HCT116 (cell line): Measurements from ENCODE around the gene CAV2. TPM values are rescaled to one million over a fixed set of nuclear protein-coding genes. Genes with fewer than 3 reads are reported as not detected.

Experiments
- ATAC-seq: fragments of 200-7000 bp; cut with Tn5 transposase; 2 replicates; pipeline ENCODE4 v1.9.1; 2020; ENCODE audit warnings: mild to moderate bottlenecking, moderate library complexity
- BruUV-seq: library from RNA; stranded (reverse); fragments of 400-500 nt; replicated peaks from 2 replicates; lab custom pipeline; 2021; lab: Mats Ljungman, UMichigan
- CTCF ChIA-PET: fragments of 300-600 bp; sonication (Branson Sonifier 250); formaldehyde crosslinking; loops from one replicate; lab custom pipeline; 2021; ENCODE audit warnings: antibody characterized with exemption; lab: Charles Lee
- POLR2A ChIA-PET: fragments of 300-600, 350-600 bp; sonication (Branson Sonifier 250); formaldehyde crosslinking; loops from one replicate; lab custom pipeline; 2021; ENCODE audit warnings: antibody characterized with exemption; lab: Charles Lee
- RAD21 ChIA-PET, 2 experiments: fragments of 300-600 bp; sonication (Branson Sonifier 250); formaldehyde crosslinking; loops; one replicate each; lab custom pipeline; 2023; ENCODE audit warnings: low total read pairs in 2 of 2; ENCODE audit not compliant: uncharacterized antibody in 2 of 2, unreplicated experiment in 2 of 2, low non-redundant PET in 1 of 2; lab: Charles Lee
- DNase-seq: peaks from one replicate; pipeline ENCODE4 v3.0.0-alpha.2; 2010; ENCODE audit warnings: low read depth, low spot score
- H2AFZ ChIP-seq: fragments of 200-600 bp; shearing (Covaris generic), sonication (generic); 2 replicates; pipeline ENCODE4 v1.6.1; 2017; ENCODE audit warnings: low read depth, mixed run types, mixed read lengths, antibody characterized with exemption, low read length; ENCODE audit not compliant: poor library complexity, severe bottlenecking
- H3K27ac ChIP-seq: 2 replicates; pipeline ENCODE4 v1.5.1; 2012; ENCODE audit warnings: low read depth, low read length
- H3K27me3 ChIP-seq: fragments of 200-600 bp; sonication (generic); 2 replicates; pipeline ENCODE4 v1.6.1; 2016; ENCODE audit warnings: mixed run types, low read length, mixed read lengths; ENCODE audit not compliant: insufficient read depth
- H3K36me3 ChIP-seq, 2 experiments: fragments of 200-500 bp in 1 of 2; fragments of 200-600 bp in 1 of 2; sonication (Bioruptor generic) in 1 of 2; sonication (generic) in 1 of 2; 2 replicates each; pipeline versions ENCODE4 v1.5.1 to v1.6.1; 2014 to 2016; ENCODE audit warnings: low read length in 2 of 2, inconsistent platforms in 1 of 2, mixed read lengths in 1 of 2, mixed run types in 1 of 2; ENCODE audit not compliant: insufficient read depth in 2 of 2, control insufficient read depth in 1 of 2
- H3K4me1 ChIP-seq, 2 experiments: fragments of 200-600 bp in 1 of 2; sonication (generic) in 1 of 2; 2 replicates each; pipeline versions ENCODE4 v1.5.1 to v1.6.1; 2012 to 2017; ENCODE audit warnings: low read length in 2 of 2, inconsistent platforms in 1 of 2, mild to moderate bottlenecking in 1 of 2, mixed read lengths in 1 of 2, mixed run types in 1 of 2, moderate library complexity in 1 of 2; ENCODE audit not compliant: insufficient read depth in 2 of 2, control insufficient read depth in 1 of 2
- H3K4me2 ChIP-seq: fragments of 200-600 bp; sonication (generic); 2 replicates; pipeline ENCODE4 v1.6.1; 2017; ENCODE audit warnings: mixed run types, low read length, mixed read lengths
- H3K4me3 ChIP-seq, 2 experiments: fragments of 200-600 bp in 1 of 2; sonication (generic) in 1 of 2; replicated peaks in 1 of 2; 2 replicates each; pipeline ENCODE4 v1.5.1; 2011 to 2016; ENCODE audit warnings: low read length in 2 of 2, control low read depth in 1 of 2, low read depth in 1 of 2, mild to moderate bottlenecking in 1 of 2, mixed read lengths in 1 of 2, mixed run types in 1 of 2
- H3K79me2 ChIP-seq: fragments of 200-600 bp; sonication (generic); 2 replicates; pipeline ENCODE4 v1.6.1; 2017; ENCODE audit warnings: mild to moderate bottlenecking, mixed run types, low read length, moderate library complexity, mixed read lengths; ENCODE audit not compliant: insufficient read depth
- H3K9ac ChIP-seq: fragments of 200-600 bp; sonication (generic); 2 replicates; pipeline ENCODE4 v1.6.1; 2016; ENCODE audit warnings: low read length, mixed read lengths
- H3K9me2 ChIP-seq: fragments of 200-600 bp; sonication (generic), shearing (Covaris generic); 2 replicates; pipeline ENCODE4 v1.6.1; 2017; ENCODE audit warnings: mixed run types, mild to moderate bottlenecking, moderate library complexity; ENCODE audit not compliant: insufficient read depth
- H3K9me3 ChIP-seq, 2 experiments: fragments of 200-500 bp in 1 of 2; fragments of 200-600 bp in 1 of 2; sonication (Bioruptor generic) in 1 of 2; sonication (generic) in 1 of 2; 2 replicates each; pipeline ENCODE4 v1.6.1; 2014 to 2017; ENCODE audit warnings: low read length in 2 of 2, mixed read lengths in 2 of 2, inconsistent platforms in 1 of 2, low read depth in 1 of 2, mild to moderate bottlenecking in 1 of 2, mixed run types in 1 of 2, moderate library complexity in 1 of 2; ENCODE audit not compliant: control insufficient read depth in 1 of 2, insufficient read depth in 1 of 2
- H4K20me1 ChIP-seq: fragments of 200-600 bp; sonication (generic), shearing (Covaris generic); 2 replicates; pipeline ENCODE4 v1.6.1; 2017; ENCODE audit warnings: mixed run types, mild to moderate bottlenecking, moderate library complexity; ENCODE audit not compliant: insufficient read depth
- CTCF ChIP-seq, 3 experiments: fragments of 200-600 bp in 1 of 3; sonication (generic) in 1 of 3; IDR thresholded peaks in 2 of 3; conservative IDR thresholded peaks in 1 of 3; 2 replicates each; pipeline ENCODE4 v1.5.1; 2012 to 2017; ENCODE audit warnings: low read depth in 2 of 3, low read length in 2 of 3, antibody characterized with exemption in 1 of 3, borderline replicate concordance in 1 of 3, control low read depth in 1 of 3, mild to moderate bottlenecking in 1 of 3, mixed read lengths in 1 of 3, mixed run types in 1 of 3, moderate library complexity in 1 of 3; ENCODE audit not compliant: insufficient read depth in 1 of 3
- EZH2phosphoT487 ChIP-seq: fragments of 200-600 bp; IDR thresholded peaks from 2 replicates; pipeline ENCODE4 v1.6.1; 2018; ENCODE audit warnings: antibody characterized with exemption, borderline replicate concordance
- ZFX ChIP-seq: fragments of 450-650 bp; IDR thresholded peaks from 2 replicates; pipeline ENCODE4 v1.6.1; 2017
- intact Hi-C: fragments of 100-400 bp; cut with micrococcal nuclease; formaldehyde crosslinking; loops from 2 replicates; pipeline ENCODE4 v1.10.0; 2022
- total RNA-seq: library from RNA; stranded (reverse); gene quantifications from one replicate; pipeline ENCODE4 v1.2.1, GENCODE V29; 2021; ENCODE audit not compliant: unreplicated experiment
- TF ChIP-seq, protein P1 (sequence below): IDR thresholded peaks from 2 replicates; pipeline ENCODE4 v1.6.1; 2012; ENCODE audit warnings: low read depth

The CAV2 gene
- total RNA-seq, 1 experiment from 2014 or later, result 157 TPM

- no peaks in the 10 kb centered on the region for H4K20me1 ChIP-seq
- TSS peak; percentile 36 for BruUV-seq
- H3K27me3 ChIP-seq, result no peaks in the 10 kb centered on the region
- peaks cover 2 to 27% of the 10 kb centered on the region in 2 experiments; a peak in 2 of 4 replicates for H3K36me3 ChIP-seq
- H3K9ac ChIP-seq, result peak overlapping the region; percentile 98
- intact Hi-C loops, result loop anchor here (2.0 to 5.0 kb wide), 4 partner anchors 62 to 282 kb away; no protein-coding TSS in a partner anchor
- H3K27ac ChIP-seq, result peak overlapping the region; percentile 100
- POLR2A ChIA-PET, result interaction anchor here (0.6 to 2.5 kb wide), 13 partner anchors 9 to 315 kb away, joined by 3 to 12 read pairs (median 5); partner anchors contain the start of gene TES
- H3K9me2 ChIP-seq, result no peaks in the 10 kb centered on the region
- peaks cover 49 to 82% of the 10 kb centered on the region in 2 experiments for H3K4me1 ChIP-seq
- RAD21 ChIA-PET, result interaction anchor here (1.2 to 1.8 kb wide), 3 partner anchors 26 to 82 kb away, joined by 3 to 6 read pairs (median 6); partner anchors contain the start of gene CAV2 (in 2 of the 2)
- no peaks in the 10 kb centered on the region for H3K9me3 ChIP-seq
- peaks cover 56% of the 10 kb centered on the region for H3K79me2 ChIP-seq
- no peak for TF ChIP-seq EZH2phosphoT487
- TF ChIP-seq, all 23 proteins: peak for 0
- H2AFZ ChIP-seq, result no peak overlapping the region
- ATAC-seq (peak; percentile 7), DNase-seq (no peak)
- peak overlapping the region; percentile 99 for H3K4me2 ChIP-seq
- H3K4me3 ChIP-seq, result peak overlapping the region; percentile 84 to 89
- CTCF ChIA-PET, result interaction anchor here (0.9 to 2.1 kb wide), 7 partner anchors 17 to 345 kb away, joined by 3 to 15 read pairs (median 5); no protein-coding TSS in a partner anchor
Observed at GRCh38 chr7:116525298-116525912, 25.9 kb downstream of the CAV2 start.

DNA sequence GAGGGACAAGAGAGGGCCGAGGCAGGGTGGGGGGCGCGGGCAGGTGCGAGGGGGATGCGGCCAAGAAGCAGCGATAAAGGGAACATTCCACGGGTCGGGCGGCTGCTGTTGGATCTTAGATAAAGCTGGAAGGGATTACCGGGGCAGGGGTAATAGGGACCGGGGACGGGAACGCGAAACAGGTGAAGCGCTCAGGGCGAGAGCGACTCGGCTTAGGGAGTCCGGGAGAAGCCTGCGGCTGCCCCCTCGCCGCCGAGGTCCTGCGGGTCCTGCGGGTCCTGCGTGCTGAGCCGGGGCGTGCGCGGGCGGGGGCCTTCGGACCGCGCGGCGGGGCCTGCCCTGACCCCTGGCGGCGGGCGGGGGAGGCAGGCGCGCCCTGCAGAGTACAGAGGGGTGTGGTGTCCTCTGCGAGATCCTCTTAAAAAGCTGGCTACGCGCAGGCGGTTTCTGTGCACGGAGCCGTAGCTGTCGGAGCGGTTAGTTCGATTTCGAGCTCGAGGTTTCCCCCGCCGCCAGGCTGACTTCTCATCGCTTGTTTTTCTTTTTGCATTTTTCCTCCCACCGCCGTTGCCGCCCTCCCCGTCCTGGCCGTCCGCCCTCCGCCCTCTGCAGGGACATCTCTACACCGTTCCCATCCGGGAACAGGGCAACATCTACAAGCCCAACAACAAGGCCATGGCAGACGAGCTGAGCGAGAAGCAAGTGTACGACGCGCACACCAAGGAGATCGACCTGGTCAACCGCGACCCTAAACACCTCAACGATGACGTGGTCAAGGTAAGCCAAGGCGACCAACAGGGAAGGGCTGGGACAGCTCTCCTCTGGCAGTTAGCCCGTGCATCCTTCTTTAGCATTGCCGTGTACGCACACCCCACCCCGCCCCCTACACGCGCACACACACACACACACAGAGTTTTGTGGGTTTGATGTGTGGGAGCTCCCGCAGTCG is 26.6 kb downstream of the CAV2 start:
- Histone ChIP-seq H3K9me3 (no peaks in the 10 kb centered on the region), H4K20me1 (no peaks in the 10 kb centered on the region), H3K4me2 (peak overlapping the region; percentile 99), H3K27ac (peak overlapping the region; percentile 100), H3K27me3 (no peaks in the 10 kb centered on the region), H3K4me1 (peaks cover 47 to 79% of the 10 kb centered on the region in 2 experiments), H3K9me2 (no peaks in the 10 kb centered on the region), H2AFZ (no peak overlapping the region), H3K4me3 (peak overlapping the region; percentile 84 to 89), H3K36me3 (peaks cover 2 to 32% of the 10 kb centered on the region in 2 experiments; a peak in 2 of 4 replicates), H3K79me2 (peaks cover 63% of the 10 kb centered on the region), H3K9ac (peak overlapping the region; percentile 98)
- DNase-seq (no peak), ATAC-seq (peak; percentile 68)
- ChIA-PET RAD21 (interaction anchor here (0.6 to 1.8 kb wide), 5 partner anchors 27 to 97 kb away, joined by 3 to 6 read pairs (median 5); partner anchors contain the start of gene CAV2 (in 2 of the 2)), POLR2A (interaction anchor here (0.7 to 2.5 kb wide), 17 partner anchors 8 to 316 kb away, joined by 3 to 12 read pairs (median 4); partner anchors contain the start of genes CAV2 and TES), CTCF (interaction anchor here (0.6 to 3.0 kb wide), 22 partner anchors 10 to 346 kb away, joined by 3 to 15 read pairs (median 4); no protein-coding TSS in a partner anchor)
- TSS peak; percentile 46 for BruUV-seq
- intact Hi-C loops, result loop anchor here (1.0 to 5.0 kb wide), 5 partner anchors 61 to 281 kb away; no protein-coding TSS in a partner anchor
- TF ChIP-seq, protein P1, sequence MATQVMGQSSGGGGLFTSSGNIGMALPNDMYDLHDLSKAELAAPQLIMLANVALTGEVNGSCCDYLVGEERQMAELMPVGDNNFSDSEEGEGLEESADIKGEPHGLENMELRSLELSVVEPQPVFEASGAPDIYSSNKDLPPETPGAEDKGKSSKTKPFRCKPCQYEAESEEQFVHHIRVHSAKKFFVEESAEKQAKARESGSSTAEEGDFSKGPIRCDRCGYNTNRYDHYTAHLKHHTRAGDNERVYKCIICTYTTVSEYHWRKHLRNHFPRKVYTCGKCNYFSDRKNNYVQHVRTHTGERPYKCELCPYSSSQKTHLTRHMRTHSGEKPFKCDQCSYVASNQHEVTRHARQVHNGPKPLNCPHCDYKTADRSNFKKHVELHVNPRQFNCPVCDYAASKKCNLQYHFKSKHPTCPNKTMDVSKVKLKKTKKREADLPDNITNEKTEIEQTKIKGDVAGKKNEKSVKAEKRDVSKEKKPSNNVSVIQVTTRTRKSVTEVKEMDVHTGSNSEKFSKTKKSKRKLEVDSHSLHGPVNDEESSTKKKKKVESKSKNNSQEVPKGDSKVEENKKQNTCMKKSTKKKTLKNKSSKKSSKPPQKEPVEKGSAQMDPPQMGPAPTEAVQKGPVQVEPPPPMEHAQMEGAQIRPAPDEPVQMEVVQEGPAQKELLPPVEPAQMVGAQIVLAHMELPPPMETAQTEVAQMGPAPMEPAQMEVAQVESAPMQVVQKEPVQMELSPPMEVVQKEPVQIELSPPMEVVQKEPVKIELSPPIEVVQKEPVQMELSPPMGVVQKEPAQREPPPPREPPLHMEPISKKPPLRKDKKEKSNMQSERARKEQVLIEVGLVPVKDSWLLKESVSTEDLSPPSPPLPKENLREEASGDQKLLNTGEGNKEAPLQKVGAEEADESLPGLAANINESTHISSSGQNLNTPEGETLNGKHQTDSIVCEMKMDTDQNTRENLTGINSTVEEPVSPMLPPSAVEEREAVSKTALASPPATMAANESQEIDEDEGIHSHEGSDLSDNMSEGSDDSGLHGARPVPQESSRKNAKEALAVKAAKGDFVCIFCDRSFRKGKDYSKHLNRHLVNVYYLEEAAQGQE, result no peak
- TF ChIP-seq CTCF (IDR thresholded peaks at IDR 0.05 in 2 of 3, conservative IDR thresholded peaks at IDR 0.05 in 1 of 3; ENCODE audit: borderline replicate concordance in 1 of 3, insufficient read depth in 1 of 3, low read depth in 2 of 3, low read length in 2 of 3) (peak in 2 of 3 experiments; percentile 68 to 78; a peak in 4 of 6 replicates), ZFX (peak; percentile 34; the same call in 1 of the 2 replicates)
